ENCODE measurements around the gene RPS2.

The RPS2 gene

DNA sequence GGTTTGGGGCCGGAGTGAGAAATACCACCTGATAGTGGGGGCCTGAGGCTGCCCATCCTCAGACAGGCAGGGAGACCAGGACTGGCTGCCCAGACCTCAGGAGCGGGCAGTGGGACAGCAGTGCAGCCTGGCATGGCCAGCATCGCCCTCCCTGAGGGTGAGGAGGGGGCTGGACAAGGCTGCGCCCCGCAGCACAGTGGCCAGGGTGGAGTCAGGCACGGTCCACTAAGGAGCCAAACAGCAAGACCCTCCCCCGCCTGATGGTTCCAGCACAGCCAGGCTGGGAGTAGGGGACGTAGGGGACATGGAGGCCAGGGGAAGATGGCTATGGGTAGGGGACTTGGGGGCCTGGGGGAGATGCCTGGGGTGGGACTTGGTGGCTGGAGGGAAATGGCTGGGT lies 41.7 kb upstream of the RPS2 start:
- H3K36me3 ChIP-seq, result peaks cover 42% of the 10 kb centered on the region
- no peak overlapping the region for H3K4me3 ChIP-seq
- H3K4me2 ChIP-seq, result peak overlapping the region; percentile 97
- no peak for TF ChIP-seq Cebpa-rat (IDR thresholded peaks at IDR 0.05)
- peak overlapping the region; percentile 71 for H3K27ac ChIP-seq
- no peaks in the 10 kb centered on the region for H3K9me3 ChIP-seq
- H3K9ac ChIP-seq, result peak overlapping the region; percentile 94
- H3K4me1 ChIP-seq, result peaks cover 65% of the 10 kb centered on the region
- peaks cover 82% of the 10 kb centered on the region for H4K20me1 ChIP-seq
- no peaks in the 10 kb centered on the region for H3K27me3 ChIP-seq

GRCh38 chr16:2005646-2006045 lies 41.0 kb upstream of the RPS2 start:
- H3K4me2 ChIP-seq, result peak overlapping the region; percentile 97
- peaks cover 88% of the 10 kb centered on the region for H4K20me1 ChIP-seq

GRCh38 chr16:2004795-2005517 lies 40.3 kb upstream of the RPS2 start:
- no peak for TF ChIP-seq Cebpa-rat (IDR thresholded peaks at IDR 0.05)
- H4K20me1 ChIP-seq, result peaks cover 93% of the 10 kb centered on the region
- H3K4me3 ChIP-seq, result peak overlapping the region; percentile 46
- H3K4me2 ChIP-seq, result peak overlapping the region; percentile 97
- no peaks in the 10 kb centered on the region for H3K27me3 ChIP-seq
- peaks cover 55% of the 10 kb centered on the region for H3K4me1 ChIP-seq
- H3K9ac ChIP-seq, result peak overlapping the region; percentile 65
- peak overlapping the region; percentile 71 for H3K27ac ChIP-seq
- peaks cover 55% of the 10 kb centered on the region for H3K36me3 ChIP-seq
- no peaks in the 10 kb centered on the region for H3K9me3 ChIP-seq

More at GRCh38 chr16:2005646-2006045, 41.0 kb upstream of the RPS2 start:
- H3K4me3 ChIP-seq, result peak overlapping the region; percentile 46
- no peaks in the 10 kb centered on the region for H3K9me3 ChIP-seq
- peaks cover 62% of the 10 kb centered on the region for H3K4me1 ChIP-seq
- H3K27ac ChIP-seq, result peak overlapping the region; percentile 71
- peaks cover 48% of the 10 kb centered on the region for H3K36me3 ChIP-seq
- peak overlapping the region; percentile 65 for H3K9ac ChIP-seq
- no peak for TF ChIP-seq Cebpa-rat (IDR thresholded peaks at IDR 0.05)
- no peaks in the 10 kb centered on the region for H3K27me3 ChIP-seq

GRCh38 chr16:2003827-2004641 lies 39.4 kb upstream of the RPS2 start:
- TF ChIP-seq Cebpa-rat (IDR thresholded peaks at IDR 0.05), result no peak
- Histone ChIP-seq H3K27ac (0 out of 2 replicates have a peak overlapping the region, but pooled peaks have one; percentile 71), H3K9ac (peak overlapping the region; percentile 65), H3K4me1 (peaks cover 55% of the 10 kb centered on the region), H3K4me3 (no peak overlapping the region), H3K27me3 (no peaks in the 10 kb centered on the region), H3K36me3 (peaks cover 64% of the 10 kb centered on the region), H3K9me3 (no peaks in the 10 kb centered on the region), H3K4me2 (peak overlapping the region; percentile 97), H4K20me1 (peaks cover 98% of the 10 kb centered on the region)

- Histone ChIP-seq H3K27me3 (no peaks in the 10 kb centered on the region), H3K27ac (no peak overlapping the region), H3K9ac (no peak overlapping the region), H3K36me3 (peaks cover 72% of the 10 kb centered on the region), H3K9me3 (no peaks in the 10 kb centered on the region), H4K20me1 (peaks cover 92% of the 10 kb centered on the region), H3K4me1 (peaks cover 52% of the 10 kb centered on the region), H3K4me2 (peak overlapping the region; percentile 97; the same call in 1 of the 2 replicates), H3K4me3 (no peak overlapping the region)
- no peak for TF ChIP-seq Cebpa-rat (IDR thresholded peaks at IDR 0.05)
Observed at GRCh38 chr16:2003231-2003826, 38.7 kb upstream of the RPS2 start.

DNA sequence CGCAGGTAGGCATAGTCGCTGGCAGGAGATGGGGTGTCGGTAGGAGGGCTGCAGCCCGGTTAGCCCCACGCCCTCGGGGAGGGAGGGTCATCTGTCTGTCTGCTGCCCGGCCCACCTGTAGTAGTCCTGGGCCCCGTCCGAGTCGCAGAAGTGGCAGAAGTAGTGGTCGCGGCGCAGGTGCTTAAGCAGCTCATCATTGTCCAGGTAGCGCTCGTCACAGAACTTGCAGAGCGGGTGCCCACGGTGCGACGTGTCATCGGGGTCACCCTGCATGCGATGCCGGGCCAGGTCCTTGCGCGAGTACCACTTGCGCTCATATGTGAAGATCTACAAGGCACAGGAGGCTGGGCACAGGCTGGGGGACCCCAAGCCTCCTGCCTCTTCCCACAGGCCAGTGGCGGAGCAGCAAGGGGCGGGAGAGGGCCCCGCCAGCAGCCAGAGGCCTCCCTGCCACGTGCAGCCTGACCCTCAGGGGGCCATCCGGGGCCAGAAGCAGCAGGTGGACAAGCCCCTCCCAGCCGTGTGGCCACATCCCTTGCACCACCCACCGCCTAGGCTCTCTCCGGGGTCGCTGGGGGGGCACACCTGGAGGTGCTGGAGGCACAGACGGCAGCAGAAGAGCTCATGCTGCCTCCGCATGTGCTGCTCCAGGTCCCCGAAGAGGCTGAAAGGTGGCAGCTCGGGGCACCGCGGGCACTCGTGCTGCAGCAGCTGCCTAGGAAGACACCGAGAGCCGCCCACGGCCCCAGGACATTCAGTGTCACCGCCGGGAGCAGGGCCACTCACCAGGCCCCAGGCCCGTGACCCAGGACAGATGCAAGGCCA lies 38.0 kb upstream of the RPS2 start:
- H3K4me2 ChIP-seq, result no peak overlapping the region
- no peak overlapping the region for H3K4me3 ChIP-seq
- peaks cover 91% of the 10 kb centered on the region for H4K20me1 ChIP-seq
- no peaks in the 10 kb centered on the region for H3K9me3 ChIP-seq
- peaks cover 74% of the 10 kb centered on the region for H3K36me3 ChIP-seq
- H3K27ac ChIP-seq, result no peak overlapping the region
- H3K4me1 ChIP-seq, result peaks cover 44% of the 10 kb centered on the region
- TF ChIP-seq Cebpa-rat (IDR thresholded peaks at IDR 0.05), result no peak
- H3K27me3 ChIP-seq, result no peaks in the 10 kb centered on the region
- no peak overlapping the region for H3K9ac ChIP-seq

DNA sequence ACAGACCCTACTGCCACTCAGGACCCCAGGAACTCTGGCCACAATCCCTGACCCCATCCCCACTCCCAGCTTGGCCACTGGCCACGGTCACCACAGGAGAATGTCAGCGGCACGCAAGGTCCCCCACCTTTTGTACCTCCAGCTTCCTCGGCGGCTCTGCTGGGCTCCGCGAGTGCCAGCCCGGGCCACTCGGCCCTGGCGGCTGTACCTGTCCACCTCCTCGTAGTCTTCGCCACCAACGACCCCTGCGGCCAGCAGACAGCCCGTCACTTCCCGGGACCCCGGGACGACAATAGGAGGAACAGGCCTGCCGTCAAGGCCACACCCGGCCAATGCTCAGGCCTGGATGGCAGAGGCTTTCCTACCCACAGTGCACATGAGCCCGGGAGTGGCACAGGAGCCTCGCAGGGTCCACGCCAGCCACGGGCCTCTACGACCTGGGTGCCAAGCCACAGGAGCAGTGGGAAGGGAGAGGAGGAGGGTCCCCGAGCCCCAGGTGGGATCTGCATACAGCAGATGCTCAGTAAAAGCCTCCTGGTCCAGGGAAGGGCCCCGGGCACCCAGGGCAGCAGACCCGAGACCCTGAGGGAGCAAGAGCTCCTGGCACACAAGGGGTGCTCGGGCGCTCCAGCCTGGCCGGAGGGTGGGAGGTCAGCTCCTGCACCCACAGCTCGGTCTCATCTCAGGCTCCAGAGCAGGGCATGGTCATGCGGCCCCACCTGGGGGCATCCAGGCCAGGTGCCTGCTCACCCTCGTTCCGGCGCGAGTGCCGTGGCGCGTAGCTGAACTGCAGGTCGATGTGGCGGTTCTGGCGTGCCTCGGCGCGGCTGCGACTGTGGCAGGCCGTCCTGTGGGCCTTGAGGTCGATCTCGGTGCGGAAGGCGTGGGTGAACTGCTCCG lies 37.1 kb upstream of the RPS2 start:
- H3K4me3 ChIP-seq, result no peak overlapping the region
- H3K9ac ChIP-seq, result no peak overlapping the region
- H4K20me1 ChIP-seq, result peaks cover 87% of the 10 kb centered on the region
- H3K36me3 ChIP-seq, result peaks cover 78% of the 10 kb centered on the region
- H3K4me2 ChIP-seq, result no peak overlapping the region
- peaks cover 35% of the 10 kb centered on the region for H3K4me1 ChIP-seq
- no peak overlapping the region for H3K27ac ChIP-seq
- TF ChIP-seq Cebpa-rat (IDR thresholded peaks at IDR 0.05), result no peak
- no peaks in the 10 kb centered on the region for H3K27me3 ChIP-seq
- H3K9me3 ChIP-seq, result no peaks in the 10 kb centered on the region

- H3K4me2 ChIP-seq, result no peak overlapping the region
- no peak overlapping the region for H3K4me3 ChIP-seq
- H3K4me1 ChIP-seq, result peaks cover 29% of the 10 kb centered on the region
- H3K9me3 ChIP-seq, result no peaks in the 10 kb centered on the region
- peaks cover 85% of the 10 kb centered on the region for H3K36me3 ChIP-seq
- H3K9ac ChIP-seq, result no peak overlapping the region
- H3K27me3 ChIP-seq, result no peaks in the 10 kb centered on the region
- H3K27ac ChIP-seq, result no peak overlapping the region
- H4K20me1 ChIP-seq, result peaks cover 80% of the 10 kb centered on the region
- TF ChIP-seq Cebpa-rat (IDR thresholded peaks at IDR 0.05), result no peak
Observed at GRCh38 chr16:2001035-2001434, 36.4 kb upstream of the RPS2 start.
